ENCODE data around the gene PIK3R5. TPM values are rescaled to one million over a fixed set of nuclear protein-coding genes. Genes with fewer than 3 reads are reported as not detected.

Gene PIK3R5
- total RNA-seq, 1 donor from 2014 or later, result not detected

DNA sequence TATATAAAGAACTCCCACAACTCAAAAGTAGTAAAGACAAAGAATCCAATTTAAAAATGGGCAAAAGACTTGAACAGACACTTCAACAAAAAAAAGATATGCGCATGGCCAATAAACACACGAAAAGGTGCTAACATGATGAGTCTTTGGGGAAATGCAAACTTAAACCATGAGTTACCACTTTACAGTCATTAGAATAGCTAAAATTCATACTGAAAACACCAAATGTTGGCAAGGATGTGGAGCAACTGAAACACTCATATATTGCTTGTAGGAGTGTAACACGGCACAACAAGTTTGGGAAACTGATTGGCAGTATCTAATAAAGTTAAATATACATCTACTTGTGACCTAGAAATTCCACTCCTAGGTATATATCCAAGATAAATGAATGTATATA, 3.0 kb upstream of the PIK3R5 start:
- H3K27me3 Mint-ChIP-seq (ENCODE audit: low read depth), result peaks cover 46% of the 10 kb centered on the region
- H3K4me3 Mint-ChIP-seq (ENCODE audit: unreplicated experiment), result no peak overlapping the region
- peaks cover 23% of the 10 kb centered on the region for H3K9me3 Mint-ChIP-seq (ENCODE audit: low read depth)
- H3K27ac Mint-ChIP-seq (ENCODE audit: unreplicated experiment), result no peak overlapping the region
- TF ChIP-seq, protein P1, sequence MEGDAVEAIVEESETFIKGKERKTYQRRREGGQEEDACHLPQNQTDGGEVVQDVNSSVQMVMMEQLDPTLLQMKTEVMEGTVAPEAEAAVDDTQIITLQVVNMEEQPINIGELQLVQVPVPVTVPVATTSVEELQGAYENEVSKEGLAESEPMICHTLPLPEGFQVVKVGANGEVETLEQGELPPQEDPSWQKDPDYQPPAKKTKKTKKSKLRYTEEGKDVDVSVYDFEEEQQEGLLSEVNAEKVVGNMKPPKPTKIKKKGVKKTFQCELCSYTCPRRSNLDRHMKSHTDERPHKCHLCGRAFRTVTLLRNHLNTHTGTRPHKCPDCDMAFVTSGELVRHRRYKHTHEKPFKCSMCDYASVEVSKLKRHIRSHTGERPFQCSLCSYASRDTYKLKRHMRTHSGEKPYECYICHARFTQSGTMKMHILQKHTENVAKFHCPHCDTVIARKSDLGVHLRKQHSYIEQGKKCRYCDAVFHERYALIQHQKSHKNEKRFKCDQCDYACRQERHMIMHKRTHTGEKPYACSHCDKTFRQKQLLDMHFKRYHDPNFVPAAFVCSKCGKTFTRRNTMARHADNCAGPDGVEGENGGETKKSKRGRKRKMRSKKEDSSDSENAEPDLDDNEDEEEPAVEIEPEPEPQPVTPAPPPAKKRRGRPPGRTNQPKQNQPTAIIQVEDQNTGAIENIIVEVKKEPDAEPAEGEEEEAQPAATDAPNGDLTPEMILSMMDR (IDR thresholded peaks at IDR 0.05), result no peak
- no peak for DNase-seq (ENCODE audit: low spot score)
- no peaks in the 10 kb centered on the region for H3K4me1 Mint-ChIP-seq (ENCODE audit: low read depth)
- peaks cover 11% of the 10 kb centered on the region for H3K36me3 Mint-ChIP-seq (ENCODE audit: low read depth)

DNA sequence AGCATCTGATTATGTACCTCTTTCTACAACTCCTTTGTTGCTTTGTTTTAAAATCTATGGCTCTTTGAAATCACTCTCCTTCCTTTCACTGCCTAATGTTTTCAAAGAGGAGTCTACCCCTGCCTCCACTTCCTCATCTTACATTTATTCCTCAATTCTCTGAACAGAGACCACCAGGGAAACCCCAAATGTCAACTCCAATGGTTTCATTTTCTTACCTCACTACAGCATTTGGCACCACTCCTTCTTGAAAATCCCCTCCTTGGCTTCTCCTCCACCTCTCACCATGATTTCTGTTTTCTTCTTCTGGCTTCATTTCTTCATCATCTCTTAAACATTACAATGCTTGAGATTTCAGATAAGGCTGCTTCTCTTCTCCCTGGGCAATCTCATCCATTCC, 2.4 kb upstream of the PIK3R5 start:
- H3K4me3 Mint-ChIP-seq (ENCODE audit: unreplicated experiment), result no peak overlapping the region
- TF ChIP-seq, protein P1 (IDR thresholded peaks at IDR 0.05), result no peak
- no peak overlapping the region for H3K27ac Mint-ChIP-seq (ENCODE audit: unreplicated experiment)
- peaks cover 23% of the 10 kb centered on the region for H3K9me3 Mint-ChIP-seq (ENCODE audit: low read depth)
- peaks cover 11% of the 10 kb centered on the region for H3K36me3 Mint-ChIP-seq (ENCODE audit: low read depth)
- no peak for DNase-seq (ENCODE audit: low spot score)
- no peaks in the 10 kb centered on the region for H3K4me1 Mint-ChIP-seq (ENCODE audit: low read depth)
- H3K27me3 Mint-ChIP-seq (ENCODE audit: low read depth), result peaks cover 49% of the 10 kb centered on the region

DNA sequence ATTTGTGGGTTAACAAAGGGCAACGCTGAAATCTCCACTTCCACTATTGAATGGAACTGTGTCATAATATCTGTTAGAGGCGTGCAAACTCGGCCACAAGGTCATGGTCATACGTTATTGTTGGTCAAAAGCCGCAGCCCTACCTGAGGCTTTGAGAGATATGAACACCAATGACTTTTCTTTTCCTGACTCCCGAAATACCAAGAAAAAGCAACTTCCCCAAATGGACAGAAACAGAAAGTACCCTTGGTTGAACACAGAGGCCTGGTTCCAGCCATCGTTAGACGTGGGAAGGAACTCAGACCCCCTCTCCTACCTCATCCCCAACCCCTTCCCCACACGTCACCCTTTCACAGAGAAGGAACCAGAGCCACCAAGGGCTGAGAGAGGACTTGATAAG, 1.4 kb upstream of the PIK3R5 start:
- Mint-ChIP-seq H3K4me3 (ENCODE audit: unreplicated experiment) (no peak overlapping the region), H3K27me3 (ENCODE audit: low read depth) (peaks cover 52% of the 10 kb centered on the region)

DNA sequence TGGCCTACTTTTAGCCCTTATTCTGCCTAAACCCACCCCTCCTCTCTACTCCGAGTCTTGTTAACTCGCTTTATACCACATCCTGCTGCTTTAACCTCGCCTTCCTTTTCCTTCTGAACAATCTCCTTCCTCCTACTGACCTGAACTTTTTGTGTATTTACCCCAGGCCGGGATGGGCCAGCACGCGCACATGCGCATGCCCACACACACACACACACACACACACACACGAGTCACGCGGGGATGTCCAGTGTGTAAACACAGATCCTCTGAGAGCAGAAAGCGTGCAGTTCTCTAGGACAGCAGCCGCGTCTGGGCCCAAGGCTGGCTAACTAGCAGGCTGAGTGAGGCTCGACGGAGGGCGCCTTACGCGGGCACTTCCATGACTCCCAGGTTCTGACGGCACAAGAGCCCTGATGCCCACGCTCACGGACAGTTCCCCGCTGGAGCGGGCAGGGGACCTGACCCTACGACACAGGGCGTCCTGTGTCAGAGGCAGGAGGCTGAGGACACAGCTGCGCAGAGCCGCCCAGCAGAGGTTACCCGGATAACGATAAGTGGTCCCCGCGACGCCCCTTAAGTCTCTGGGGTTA, 610 bp downstream of the PIK3R5 start:
- peaks cover 11% of the 10 kb centered on the region for H3K36me3 Mint-ChIP-seq (ENCODE audit: low read depth)
- H3K4me1 Mint-ChIP-seq (ENCODE audit: low read depth), result no peaks in the 10 kb centered on the region
- peaks cover 53% of the 10 kb centered on the region for H3K27me3 Mint-ChIP-seq (ENCODE audit: low read depth)
- TF ChIP-seq, protein P1 (IDR thresholded peaks at IDR 0.05), result no peak
- no peak for DNase-seq (ENCODE audit: low spot score)
- no peak overlapping the region for H3K4me3 Mint-ChIP-seq (ENCODE audit: unreplicated experiment)
- peaks cover 9% of the 10 kb centered on the region for H3K9me3 Mint-ChIP-seq (ENCODE audit: low read depth)
- H3K27ac Mint-ChIP-seq (ENCODE audit: unreplicated experiment), result no peak overlapping the region

More for the DNA sequence above, 1.4 kb upstream of the PIK3R5 start:
- Mint-ChIP-seq H3K36me3 (ENCODE audit: low read depth) (peaks cover 11% of the 10 kb centered on the region), H3K4me1 (ENCODE audit: low read depth) (no peaks in the 10 kb centered on the region), H3K27ac (ENCODE audit: unreplicated experiment) (no peak overlapping the region), H3K9me3 (ENCODE audit: low read depth) (peaks cover 18% of the 10 kb centered on the region)
- TF ChIP-seq, protein P1 (IDR thresholded peaks at IDR 0.05), result no peak
- no peak for DNase-seq (ENCODE audit: low spot score)

DNA sequence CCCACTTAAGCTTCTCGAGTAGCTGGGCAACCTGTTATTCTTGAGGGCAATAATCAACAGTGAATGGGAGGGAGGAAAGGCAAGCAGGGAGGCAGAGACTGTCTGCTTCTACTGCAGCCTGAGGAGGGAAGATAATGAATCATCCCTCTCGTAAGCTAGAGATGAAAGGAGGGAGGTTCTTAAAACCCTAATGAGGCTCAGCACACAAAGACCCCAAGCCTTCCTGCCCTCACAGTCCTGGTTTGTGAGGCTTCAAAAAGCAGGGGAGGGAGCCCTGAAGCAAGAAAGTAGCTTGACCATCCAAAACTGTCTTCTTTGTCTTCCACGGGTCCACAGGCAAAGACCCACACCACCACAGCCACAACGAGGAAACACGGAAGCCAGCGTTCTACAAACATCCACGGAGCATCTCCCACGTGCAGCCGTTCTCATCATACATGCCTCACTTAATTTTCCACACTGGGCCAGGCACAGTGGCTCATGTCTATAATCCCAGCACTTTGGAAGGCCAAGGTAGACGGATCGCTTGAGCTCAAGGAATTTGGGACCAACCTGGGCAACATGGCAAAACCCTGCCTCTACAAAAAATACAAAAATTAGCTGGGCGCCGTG, 1.8 kb downstream of the PIK3R5 start:
- no peaks in the 10 kb centered on the region for H3K4me1 Mint-ChIP-seq (ENCODE audit: low read depth)
- no peak for DNase-seq (ENCODE audit: low spot score)
- H3K36me3 Mint-ChIP-seq (ENCODE audit: low read depth), result peaks cover 10% of the 10 kb centered on the region
- peaks cover 57% of the 10 kb centered on the region for H3K27me3 Mint-ChIP-seq (ENCODE audit: low read depth)
- no peak overlapping the region for H3K27ac Mint-ChIP-seq (ENCODE audit: unreplicated experiment)
- peaks cover 9% of the 10 kb centered on the region for H3K9me3 Mint-ChIP-seq (ENCODE audit: low read depth)
- TF ChIP-seq, protein P1 (IDR thresholded peaks at IDR 0.05), result no peak
- no peak overlapping the region for H3K4me3 Mint-ChIP-seq (ENCODE audit: unreplicated experiment)
